Tongue (tissue), 2 donors: ENCODE data around the gene AMN. TPM values are rescaled to one million over a fixed set of nuclear protein-coding genes. Genes with fewer than 3 reads are reported as not detected.
A peak's percentile ranks its signal among the peaks of the same experiment; 100 is the strongest.
"Not testable (repeated sequence)": the region's sequence is repeated elsewhere in the genome, so short reads cannot be mapped to it uniquely, and the experiment has no call there.

Experiments
- DNase-seq: peaks from one replicate; pipeline ENCODE4 v3.0.0-alpha.2; 2015
- total RNA-seq: library from RNA; depleted of rRNA; stranded (reverse); fragments of >200 nt; gene quantifications from one replicate; pipeline ENCODE4 v1.2.3, GENCODE V29; 2014

Gene AMN
- total RNA-seq, 1 donor from 2014 or later, result 2.1 TPM

- no peak for DNase-seq
Measured at GRCh38 chr14:102911991-102912761, 10.3 kb upstream of the AMN start.

GRCh38 chr14:102913341-102914211, 8.9 kb upstream of the AMN start:
- no peak for DNase-seq

- no peak for DNase-seq
Measured at GRCh38 chr14:102914474-102915291, 7.8 kb upstream of the AMN start.

GRCh38 chr14:102915292-102916110, 7.0 kb upstream of the AMN start:
- DNase-seq, result no peak

GRCh38 chr14:102916347-102917055, 6.0 kb upstream of the AMN start:
- no peak for DNase-seq

- no peak for DNase-seq
Measured at GRCh38 chr14:102917056-102917385, 5.4 kb upstream of the AMN start.

- peak; percentile 54 for DNase-seq
Measured at GRCh38 chr14:102917469-102918211, 4.8 kb upstream of the AMN start.

GRCh38 chr14:102918438-102918837, 4.0 kb upstream of the AMN start:
- DNase-seq, result no peak

- no peak for DNase-seq
Measured at GRCh38 chr14:102920273-102920997, 2.0 kb upstream of the AMN start.

GRCh38 chr14:102920998-102921304, 1.5 kb upstream of the AMN start:
- DNase-seq, result no peak

GRCh38 chr14:102923201-102923924, 900 bp downstream of the AMN start:
- no peak for DNase-seq

- DNase-seq, result no peak
Measured at GRCh38 chr14:102923925-102924486, 1.5 kb downstream of the AMN start.

GRCh38 chr14:102924632-102925588, 2.4 kb downstream of the AMN start:
- DNase-seq, result no peak

GRCh38 chr14:102925646-102926045, 3.2 kb downstream of the AMN start:
- DNase-seq, result no peak

GRCh38 chr14:102926104-102926503, 3.6 kb downstream of the AMN start:
- no peak for DNase-seq

GRCh38 chr14:102926840-102927239, 4.4 kb downstream of the AMN start:
- DNase-seq, result not testable (repeated sequence)

GRCh38 chr14:102927346-102927877, 4.9 kb downstream of the AMN start:
- DNase-seq, result peak; percentile 55
